Left lung (tissue), 10 donors: ENCODE data around the gene GLDN. TPM values are rescaled to one million over a fixed set of nuclear protein-coding genes. Genes with fewer than 3 reads are reported as not detected.
A peak's percentile ranks its signal among the peaks of the same experiment; 100 is the strongest.

ENCODE experiments used
- ATAC-seq: fragments of 200-7000 bp; cut with Tn5 transposase; one replicate; pipeline ENCODE4 v1.9.1; 2020; ENCODE audit warnings: moderate library complexity
- DNase-seq, 4 donors: peaks; one replicate each; pipeline ENCODE4 v3.0.0-alpha.2; 2013 to 2020
- H3K27ac ChIP-seq, 2 donors: fragments of 200-600 bp; sonication (generic) in 1 of 2; one replicate each; pipeline versions ENCODE4 v1.5.0 to v1.8.0; 2020 to 2021
- H3K27me3 ChIP-seq, 2 donors: fragments of 200-600 bp; sonication (generic) in 1 of 2; one replicate each; pipeline versions ENCODE4 v1.5.0 to v1.8.0; 2020 to 2021
- H3K36me3 ChIP-seq, 2 donors: fragments of 200-600 bp; sonication (generic) in 1 of 2; one replicate each; pipeline versions ENCODE4 v1.5.0 to v1.8.0; 2020 to 2021
- H3K4me1 ChIP-seq, 2 donors: fragments of 200-600 bp; one replicate each; pipeline ENCODE4 v1.8.0; 2021
- H3K4me3 ChIP-seq, 2 donors: fragments of 200-600 bp; sonication (generic) in 1 of 2; one replicate each; pipeline versions ENCODE4 v1.5.0 to v1.8.0; 2020 to 2021; ENCODE audit warnings: mild to moderate bottlenecking in 1 of 2
- H3K9me3 ChIP-seq, 2 donors: fragments of 200-600 bp; sonication (generic) in 1 of 2; one replicate each; pipeline versions ENCODE4 v1.5.0 to v1.8.0; 2020 to 2021
- intact Hi-C, 2 donors: fragments of 100-400 bp; cut with DNase I; formaldehyde crosslinking; loops; one replicate each; pipeline versions ENCODE4 v1.11.2 to v1.14.2; 2022
- polyA plus RNA-seq, 6 donors: library from polyadenylated mRNA; unstranded; fragments of 120-200 nt; gene quantifications; one replicate each; pipeline ENCODE4 v1.2.1, GENCODE V29; 2013; ENCODE audit not compliant: insufficient read length in 6 of 6
- total RNA-seq, 2 donors: library from RNA; stranded (reverse); fragmentation: NEBNext Ultra II Directional; extraction: Animal tissue kit (Norgen Biotek cat#: 25700); gene quantifications; one replicate each; pipeline ENCODE4 v1.2.1, GENCODE V29; 2021
- TF ChIP-seq, protein P1 (sequence below), 2 donors: fragments of 200-600 bp; sonication (generic) in 1 of 2; IDR thresholded peaks; one replicate each; pipeline versions ENCODE4 v1.5.0 to v1.8.0; 2021; ENCODE audit warnings: antibody characterized with exemption in 2 of 2
- donor health status: DM: no; HTN: yes; CAD: no.
- donor health status: DM: no; HTN: no; CAD: no.

GLDN gene
- total and polyA plus RNA-seq, 8 donors: 0.12 to 58.6 (median 0.25) TPM

DNA sequence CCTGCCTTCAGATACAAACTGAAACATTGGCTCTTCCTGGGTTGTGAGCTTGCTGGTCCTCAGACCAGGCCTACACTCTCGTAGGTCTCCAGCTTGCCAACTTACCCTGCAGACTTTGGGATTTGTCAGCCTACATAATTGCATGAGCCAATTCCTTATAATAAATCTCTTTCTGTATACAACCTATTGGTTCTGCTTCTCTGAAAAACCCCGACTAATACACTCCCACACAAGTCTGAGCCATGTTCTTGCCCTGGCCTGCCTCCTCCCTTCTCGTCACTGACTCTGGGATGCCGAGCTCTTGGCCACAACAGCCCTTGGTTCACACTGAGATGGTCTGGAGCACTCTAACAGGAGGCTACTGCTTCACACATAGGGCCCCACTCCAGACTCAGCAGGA lies 12.5 kb upstream of the GLDN start:
- intact Hi-C loops: no loop called here
- DNase-seq (no peak), ATAC-seq (no peak)
- H3K4me3 ChIP-seq: no peak overlapping the region
- H3K9me3 ChIP-seq: no peaks in the 10 kb centered on the region
- TF ChIP-seq, protein P1, sequence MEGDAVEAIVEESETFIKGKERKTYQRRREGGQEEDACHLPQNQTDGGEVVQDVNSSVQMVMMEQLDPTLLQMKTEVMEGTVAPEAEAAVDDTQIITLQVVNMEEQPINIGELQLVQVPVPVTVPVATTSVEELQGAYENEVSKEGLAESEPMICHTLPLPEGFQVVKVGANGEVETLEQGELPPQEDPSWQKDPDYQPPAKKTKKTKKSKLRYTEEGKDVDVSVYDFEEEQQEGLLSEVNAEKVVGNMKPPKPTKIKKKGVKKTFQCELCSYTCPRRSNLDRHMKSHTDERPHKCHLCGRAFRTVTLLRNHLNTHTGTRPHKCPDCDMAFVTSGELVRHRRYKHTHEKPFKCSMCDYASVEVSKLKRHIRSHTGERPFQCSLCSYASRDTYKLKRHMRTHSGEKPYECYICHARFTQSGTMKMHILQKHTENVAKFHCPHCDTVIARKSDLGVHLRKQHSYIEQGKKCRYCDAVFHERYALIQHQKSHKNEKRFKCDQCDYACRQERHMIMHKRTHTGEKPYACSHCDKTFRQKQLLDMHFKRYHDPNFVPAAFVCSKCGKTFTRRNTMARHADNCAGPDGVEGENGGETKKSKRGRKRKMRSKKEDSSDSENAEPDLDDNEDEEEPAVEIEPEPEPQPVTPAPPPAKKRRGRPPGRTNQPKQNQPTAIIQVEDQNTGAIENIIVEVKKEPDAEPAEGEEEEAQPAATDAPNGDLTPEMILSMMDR (IDR thresholded peaks at IDR 0.05): no peak
- H3K27me3 ChIP-seq: no peaks in the 10 kb centered on the region
- no peaks in the 10 kb centered on the region for H3K36me3 ChIP-seq
- peaks cover 0 to 17% of the 10 kb centered on the region in 2 donors for H3K4me1 ChIP-seq
- no peak overlapping the region for H3K27ac ChIP-seq

- intact Hi-C loops: no loop called here
- ATAC-seq (no peak), DNase-seq (no peak)
- Histone ChIP-seq H3K4me3 (no peak overlapping the region), H3K4me1 (peaks cover 0 to 33% of the 10 kb centered on the region in 2 donors), H3K27ac (peak overlapping the region in 1 of 2 donors; percentile 9), H3K27me3 (no peaks in the 10 kb centered on the region), H3K36me3 (no peaks in the 10 kb centered on the region), H3K9me3 (no peaks in the 10 kb centered on the region)
- TF ChIP-seq, protein P1 (IDR thresholded peaks at IDR 0.05): no peak
These were observed 10.3 kb upstream of the GLDN start for GRCh38 chr15:51331141-51331540.

- TF ChIP-seq, protein P1 (IDR thresholded peaks at IDR 0.05): no peak
- Histone ChIP-seq H3K4me1 (peaks cover 0 to 33% of the 10 kb centered on the region in 2 donors), H3K27ac (peak overlapping the region in 1 of 2 donors; percentile 69), H3K4me3 (no peak overlapping the region), H3K9me3 (no peaks in the 10 kb centered on the region), H3K36me3 (no peaks in the 10 kb centered on the region), H3K27me3 (no peaks in the 10 kb centered on the region)
- intact Hi-C loops: no loop called here
- DNase-seq (no peak), ATAC-seq (peak; percentile 21)
These were observed 9.0 kb upstream of the GLDN start for GRCh38 chr15:51332206-51333147.

GRCh38 chr15:51333571-51333970 lies 7.9 kb upstream of the GLDN start:
- no peak for ATAC-seq
- TF ChIP-seq, protein P1 (IDR thresholded peaks at IDR 0.05): no peak
- DNase-seq: no peak
- intact Hi-C loops: no loop called here
- H3K27me3 ChIP-seq: no peaks in the 10 kb centered on the region
- H3K4me1 ChIP-seq: peaks cover 0 to 33% of the 10 kb centered on the region in 2 donors
- H3K4me3 ChIP-seq: no peak overlapping the region
- no peaks in the 10 kb centered on the region for H3K36me3 ChIP-seq
- peak overlapping the region in 1 of 2 donors; percentile 69 for H3K27ac ChIP-seq
- H3K9me3 ChIP-seq: no peaks in the 10 kb centered on the region

DNA sequence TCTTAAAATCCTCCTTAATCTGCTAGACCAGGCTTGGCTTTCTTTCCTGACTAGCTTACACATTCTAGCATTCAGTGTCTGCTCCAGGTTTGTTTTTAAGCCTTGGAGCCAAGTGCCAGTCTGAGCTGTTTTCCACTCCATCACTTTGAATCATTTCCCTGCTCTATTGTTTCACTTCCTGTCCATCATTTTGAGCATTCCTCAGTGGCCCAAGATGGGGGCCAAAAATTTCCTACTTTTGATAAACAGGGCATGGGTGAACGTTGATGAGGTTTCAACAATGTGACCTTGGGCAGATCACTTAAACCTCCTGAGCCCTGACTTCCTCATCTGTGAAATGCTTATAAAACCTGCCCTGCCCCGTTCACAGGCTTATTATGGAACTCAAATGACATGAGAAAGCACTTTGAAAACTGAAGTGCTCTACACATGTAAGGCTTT lies 7.4 kb upstream of the GLDN start:
- intact Hi-C loops: no loop called here
- H3K27ac ChIP-seq: no peak overlapping the region
- ATAC-seq: peak; percentile 79
- DNase-seq: no peak
- H3K4me1 ChIP-seq: peaks cover 0 to 33% of the 10 kb centered on the region in 2 donors
- TF ChIP-seq, protein P1 (IDR thresholded peaks at IDR 0.05): no peak
- no peaks in the 10 kb centered on the region for H3K9me3 ChIP-seq
- H3K36me3 ChIP-seq: no peaks in the 10 kb centered on the region
- no peaks in the 10 kb centered on the region for H3K27me3 ChIP-seq
- H3K4me3 ChIP-seq: no peak overlapping the region
